Epithelial cell of esophagus (primary cell): ENCODE measurements around the gene LRCH2.

Experiments used
- DNase-seq: peaks from one replicate; pipeline ENCODE4 v3.0.0; 2010; ENCODE audit warnings: low read depth
- H3K4me3 ChIP-seq: 2 replicates; pipeline ENCODE4 v1.5.1; 2011; ENCODE audit warnings: mild to moderate bottlenecking, low read length, control low read depth
- TF ChIP-seq, protein P1 (sequence below): IDR thresholded peaks from 2 replicates; pipeline ENCODE4 v1.5.1; 2011; ENCODE audit warnings: low read depth, mild to moderate bottlenecking, low read length, control low read depth, inconsistent platforms; ENCODE audit not compliant: insufficient read depth; ENCODE audit errors: missing control alignments

The LRCH2 gene

DNA sequence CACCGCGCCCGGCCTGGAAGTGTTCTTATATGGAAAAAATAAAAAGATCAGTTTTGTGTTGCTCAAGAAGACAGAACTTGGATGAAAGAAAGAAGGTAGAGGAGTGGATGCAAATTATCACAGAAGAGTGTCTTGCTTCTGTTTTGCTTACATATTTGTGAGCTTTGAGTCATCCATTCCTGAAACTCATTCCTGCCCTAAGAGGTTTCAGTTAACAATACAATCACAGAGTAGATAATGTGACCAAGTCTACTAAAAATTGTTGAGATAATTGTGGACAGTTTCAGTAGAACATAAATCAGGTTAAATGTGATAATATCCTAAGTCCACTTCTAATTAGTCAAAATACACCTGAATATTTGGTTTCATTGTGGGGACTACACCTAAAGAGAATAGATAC is 26.4 kb upstream of the LRCH2 start:
- TF ChIP-seq, protein P1, sequence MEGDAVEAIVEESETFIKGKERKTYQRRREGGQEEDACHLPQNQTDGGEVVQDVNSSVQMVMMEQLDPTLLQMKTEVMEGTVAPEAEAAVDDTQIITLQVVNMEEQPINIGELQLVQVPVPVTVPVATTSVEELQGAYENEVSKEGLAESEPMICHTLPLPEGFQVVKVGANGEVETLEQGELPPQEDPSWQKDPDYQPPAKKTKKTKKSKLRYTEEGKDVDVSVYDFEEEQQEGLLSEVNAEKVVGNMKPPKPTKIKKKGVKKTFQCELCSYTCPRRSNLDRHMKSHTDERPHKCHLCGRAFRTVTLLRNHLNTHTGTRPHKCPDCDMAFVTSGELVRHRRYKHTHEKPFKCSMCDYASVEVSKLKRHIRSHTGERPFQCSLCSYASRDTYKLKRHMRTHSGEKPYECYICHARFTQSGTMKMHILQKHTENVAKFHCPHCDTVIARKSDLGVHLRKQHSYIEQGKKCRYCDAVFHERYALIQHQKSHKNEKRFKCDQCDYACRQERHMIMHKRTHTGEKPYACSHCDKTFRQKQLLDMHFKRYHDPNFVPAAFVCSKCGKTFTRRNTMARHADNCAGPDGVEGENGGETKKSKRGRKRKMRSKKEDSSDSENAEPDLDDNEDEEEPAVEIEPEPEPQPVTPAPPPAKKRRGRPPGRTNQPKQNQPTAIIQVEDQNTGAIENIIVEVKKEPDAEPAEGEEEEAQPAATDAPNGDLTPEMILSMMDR, result no peak
- DNase-seq, result peak; percentile 22
- H3K4me3 ChIP-seq, result no peak overlapping the region

DNA sequence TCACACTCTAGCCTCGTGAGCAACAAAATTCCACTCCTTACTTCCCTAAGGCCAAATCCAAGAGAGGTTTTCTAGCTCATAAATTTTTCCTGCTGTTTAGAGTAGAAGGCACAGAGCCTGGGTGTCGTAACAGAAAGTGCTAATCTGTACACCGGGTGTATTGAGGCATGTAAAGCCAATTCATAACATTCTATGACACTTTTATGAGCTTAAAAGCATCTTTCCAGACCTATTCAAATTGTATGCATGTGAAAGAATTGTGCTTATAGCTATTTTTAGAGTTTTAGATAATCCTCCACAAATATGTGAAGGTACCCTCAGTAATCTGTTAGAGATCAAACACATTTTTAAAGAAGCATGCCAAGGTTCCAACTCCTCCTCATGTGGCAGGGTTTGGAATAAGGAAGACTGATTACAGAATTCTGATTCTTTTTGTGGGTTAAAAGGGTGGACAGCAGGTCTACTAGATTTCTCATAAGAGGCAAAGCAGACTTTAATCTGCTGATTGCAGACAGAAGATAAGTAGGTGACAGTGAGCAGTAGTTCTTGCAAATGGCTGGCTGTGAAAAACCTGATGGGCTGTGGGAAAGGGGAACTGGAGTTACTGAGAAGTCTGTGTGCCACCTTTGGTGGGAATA is 25.5 kb upstream of the LRCH2 start:
- no peak for DNase-seq
- TF ChIP-seq, protein P1, result no peak
- H3K4me3 ChIP-seq, result no peak overlapping the region

DNA sequence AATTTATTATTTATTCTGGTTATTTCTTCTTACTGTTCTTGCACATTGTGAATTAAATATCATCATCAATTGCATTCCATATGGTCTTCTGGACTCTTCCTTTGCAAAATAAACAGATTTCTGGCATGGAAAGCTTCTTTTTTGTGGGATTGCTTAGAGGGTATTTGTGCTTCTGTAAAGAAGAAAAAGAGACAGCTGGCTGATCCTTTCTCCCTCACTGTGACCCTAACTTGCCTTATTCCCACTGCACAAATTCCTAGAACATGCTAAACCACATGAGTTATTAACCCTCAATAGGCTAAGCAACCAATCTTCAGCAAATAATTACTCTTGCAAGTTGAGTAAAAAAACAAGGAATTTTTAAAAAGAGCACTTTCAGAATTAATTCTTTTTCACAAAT is 23.8 kb upstream of the LRCH2 start:
- H3K4me3 ChIP-seq, result no peak overlapping the region

DNA sequence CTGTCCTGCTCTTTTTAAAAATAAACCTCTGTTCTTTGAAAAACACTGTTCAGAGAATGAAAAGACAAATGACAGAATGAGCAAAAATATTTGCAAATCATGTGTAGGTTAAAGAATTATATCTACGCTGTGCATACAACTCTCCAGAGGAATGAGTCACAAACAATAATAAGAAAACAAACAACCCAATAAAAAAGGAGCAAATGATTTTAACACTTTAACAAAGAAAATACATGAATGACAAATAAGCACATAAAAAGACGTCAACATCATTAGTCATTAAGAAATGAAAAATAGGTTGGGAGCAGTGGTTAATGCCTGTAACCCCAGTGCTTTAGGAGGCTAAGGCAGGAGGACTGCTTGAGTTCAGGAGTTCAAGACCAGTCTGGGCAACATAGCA is 21.1 kb upstream of the LRCH2 start:
- TF ChIP-seq, protein P1, result no peak
- H3K4me3 ChIP-seq, result no peak overlapping the region
- DNase-seq, result no peak

More for the DNA sequence above, 23.8 kb upstream of the LRCH2 start:
- TF ChIP-seq, protein P1, result no peak
- DNase-seq, result no peak

DNA sequence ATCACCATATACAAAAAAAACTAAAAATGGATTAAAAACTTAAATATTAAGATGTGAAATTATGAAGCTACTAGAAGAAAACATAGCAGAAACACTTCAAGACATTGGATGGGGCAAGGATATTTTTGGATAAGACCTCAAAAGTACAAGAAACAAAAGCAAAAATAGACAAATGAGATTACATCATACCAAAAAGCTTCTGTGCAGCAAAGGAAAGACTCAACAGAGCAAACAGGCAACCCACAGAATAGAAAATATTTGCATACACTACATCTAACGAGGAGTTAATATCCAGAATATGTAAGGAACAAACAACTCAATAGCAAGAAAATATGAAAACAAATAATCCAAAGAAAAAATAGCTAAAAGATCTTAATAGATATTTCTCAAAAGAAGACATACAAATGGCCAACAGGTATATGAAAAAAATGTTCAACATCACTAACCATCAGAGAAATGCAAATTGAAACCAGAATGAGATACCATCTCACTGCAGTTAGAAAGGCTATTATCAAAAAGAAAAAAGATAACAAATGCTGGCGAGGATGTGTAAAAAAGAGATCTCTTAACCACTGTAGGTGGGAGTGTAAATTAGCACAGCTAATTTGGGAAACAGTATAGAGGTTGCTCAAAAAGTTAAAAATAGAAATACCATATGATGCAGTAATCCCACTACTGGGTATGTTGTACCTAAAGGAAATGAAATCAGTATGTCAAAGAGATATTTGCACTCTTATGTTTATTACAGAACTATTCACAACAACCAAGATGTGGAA is 17.8 kb upstream of the LRCH2 start:
- DNase-seq, result no peak
- H3K4me3 ChIP-seq, result no peak overlapping the region
- TF ChIP-seq, protein P1, result no peak

DNA sequence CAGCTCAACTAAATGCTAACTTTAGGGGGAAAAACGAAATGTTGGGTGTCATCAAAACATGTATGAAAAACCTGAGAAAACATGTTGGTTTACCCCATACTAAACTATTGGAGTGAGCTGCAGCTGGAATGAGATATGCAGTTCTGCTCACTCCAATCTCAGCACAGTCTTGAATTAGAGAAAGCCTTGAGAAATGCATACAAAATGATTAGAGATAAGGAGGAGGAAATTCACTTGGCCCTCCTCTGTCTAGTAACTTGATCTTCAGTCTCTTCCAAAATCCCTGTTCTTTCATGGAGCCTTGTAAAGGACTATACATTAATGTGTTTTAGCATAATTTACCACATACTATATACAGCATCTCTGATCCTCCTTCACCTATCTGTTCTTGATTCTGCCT is 3.2 kb upstream of the LRCH2 start:
- no peak for DNase-seq
- no peak overlapping the region for H3K4me3 ChIP-seq
- TF ChIP-seq, protein P1, result no peak
